KOPT-K1 (cell line): ENCODE measurements around the gene TSTD1.
A peak's percentile ranks its signal among the peaks of the same experiment; 100 is the strongest.
"Not testable (repeated sequence)": the region's sequence is repeated elsewhere in the genome, so short reads cannot be mapped to it uniquely, and the experiment has no call there.

Source experiments
- H3K27ac ChIP-seq: fragments of 200-600 bp; sonication (generic); 2 replicates; pipeline ENCODE4 v1.5.1; 2016; ENCODE audit warnings: antibody characterized with exemption, mild to moderate bottlenecking, low read depth, low read length; ENCODE audit not compliant: poor library complexity, severe bottlenecking
- H3K36me3 ChIP-seq: fragments of 200-600 bp; sonication (generic); 2 replicates; pipeline ENCODE4 v1.5.1; 2017; ENCODE audit warnings: antibody characterized with exemption, mild to moderate bottlenecking, low read length, moderate library complexity; ENCODE audit not compliant: insufficient read depth
- H3K9me3 ChIP-seq: fragments of 200-600 bp; sonication (generic); 2 replicates; pipeline ENCODE4 v1.5.1; 2017; ENCODE audit warnings: antibody characterized with exemption, low read length, mild to moderate bottlenecking; ENCODE audit not compliant: insufficient read depth, poor library complexity, severe bottlenecking

TSTD1 gene

GRCh38 chr1:161029466-161029865 lies 9.3 kb downstream of the TSTD1 start:
- H3K9me3 ChIP-seq, H3K36me3 ChIP-seq, H3K27ac ChIP-seq: not testable (repeated sequence)

GRCh38 chr1:161026954-161027353 lies 11.8 kb downstream of the TSTD1 start:
- not testable (repeated sequence) for H3K36me3 ChIP-seq, H3K27ac ChIP-seq, H3K9me3 ChIP-seq

GRCh38 chr1:161022432-161022831 lies 16.3 kb downstream of the TSTD1 start:
- H3K36me3 ChIP-seq, H3K27ac ChIP-seq: not testable (repeated sequence)

GRCh38 chr1:161021970-161022353 lies 16.8 kb downstream of the TSTD1 start:
- Histone ChIP-seq H3K9me3 (no peaks in the 10 kb centered on the region), H3K36me3 (no peaks in the 10 kb centered on the region), H3K27ac (no peak overlapping the region)

More at GRCh38 chr1:161022432-161022831, 16.3 kb downstream of the TSTD1 start:
- not testable (repeated sequence) for H3K9me3 ChIP-seq

GRCh38 chr1:161021165-161021969 lies 17.4 kb downstream of the TSTD1 start:
- Histone ChIP-seq H3K27ac (no peak overlapping the region), H3K36me3 (no peaks in the 10 kb centered on the region), H3K9me3 (no peaks in the 10 kb centered on the region)

GRCh38 chr1:161020509-161021164 lies 18.1 kb downstream of the TSTD1 start, which contains the start of gene F11R:
F11R (minus strand) TSS chr1:161021152; CDS start chr1:161021073, 79 bp downstream.
- Histone ChIP-seq H3K27ac (no peak within 1 kb of the TSS), H3K36me3 (no peaks in the 10 kb centered on the region), H3K9me3 (no peaks in the 10 kb centered on the region)

- no peaks in the 10 kb centered on the region for H3K36me3 ChIP-seq
- no peaks in the 10 kb centered on the region for H3K9me3 ChIP-seq
- no peak overlapping the region for H3K27ac ChIP-seq
Observed at GRCh38 chr1:161019751-161020495, 18.8 kb downstream of the TSTD1 start.

GRCh38 chr1:161019111-161019660 lies 19.6 kb downstream of the TSTD1 start:
- not testable (repeated sequence) for H3K27ac ChIP-seq, H3K9me3 ChIP-seq, H3K36me3 ChIP-seq

GRCh38 chr1:161018631-161018930 lies 20.2 kb downstream of the TSTD1 start:
- no peak overlapping the region for H3K27ac ChIP-seq
- no peaks in the 10 kb centered on the region for H3K36me3 ChIP-seq
- no peaks in the 10 kb centered on the region for H3K9me3 ChIP-seq

- H3K27ac ChIP-seq, result no peak overlapping the region
- no peaks in the 10 kb centered on the region for H3K9me3 ChIP-seq
- H3K36me3 ChIP-seq, result no peaks in the 10 kb centered on the region
Observed at GRCh38 chr1:161017756-161018630, 20.8 kb downstream of the TSTD1 start.

GRCh38 chr1:161017181-161017580 lies 21.6 kb downstream of the TSTD1 start:
- H3K9me3 ChIP-seq, H3K36me3 ChIP-seq, H3K27ac ChIP-seq: not testable (repeated sequence)

GRCh38 chr1:161016683-161017082 lies 22.1 kb downstream of the TSTD1 start:
- not testable (repeated sequence) for H3K36me3 ChIP-seq, H3K9me3 ChIP-seq, H3K27ac ChIP-seq

- H3K36me3 ChIP-seq, result no peaks in the 10 kb centered on the region
- no peaks in the 10 kb centered on the region for H3K9me3 ChIP-seq
- H3K27ac ChIP-seq, result peak overlapping the region; percentile 83
Observed at GRCh38 chr1:161013488-161014230, 25.1 kb downstream of the TSTD1 start.

GRCh38 chr1:161013131-161013487 lies 25.7 kb downstream of the TSTD1 start:
- peak overlapping the region; percentile 83 for H3K27ac ChIP-seq
- H3K9me3 ChIP-seq, result no peaks in the 10 kb centered on the region
- H3K36me3 ChIP-seq, result no peaks in the 10 kb centered on the region
